Measurements from ENCODE around the gene THOC7.

The THOC7 gene

DNA sequence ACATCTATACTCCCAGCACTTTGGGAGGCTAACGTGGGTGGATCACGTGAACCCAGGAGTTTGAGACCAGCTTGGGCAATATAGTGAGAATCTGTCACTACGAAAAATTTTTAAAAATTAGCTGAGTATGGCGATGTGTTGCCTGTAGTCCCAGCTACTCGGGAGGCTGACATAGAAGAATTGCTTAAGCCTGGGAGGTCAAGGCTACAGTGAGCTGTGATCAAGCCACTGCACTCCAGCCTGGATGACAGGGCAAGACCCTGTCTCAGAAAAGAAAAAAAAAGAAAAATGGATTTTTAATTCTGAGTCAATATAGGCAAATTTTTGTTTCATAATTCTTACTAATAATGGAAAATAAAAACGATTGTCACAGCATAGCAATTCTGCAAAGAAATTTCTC lies 31.2 kb downstream of the THOC7 start:
- no peak for DNase-seq

DNA sequence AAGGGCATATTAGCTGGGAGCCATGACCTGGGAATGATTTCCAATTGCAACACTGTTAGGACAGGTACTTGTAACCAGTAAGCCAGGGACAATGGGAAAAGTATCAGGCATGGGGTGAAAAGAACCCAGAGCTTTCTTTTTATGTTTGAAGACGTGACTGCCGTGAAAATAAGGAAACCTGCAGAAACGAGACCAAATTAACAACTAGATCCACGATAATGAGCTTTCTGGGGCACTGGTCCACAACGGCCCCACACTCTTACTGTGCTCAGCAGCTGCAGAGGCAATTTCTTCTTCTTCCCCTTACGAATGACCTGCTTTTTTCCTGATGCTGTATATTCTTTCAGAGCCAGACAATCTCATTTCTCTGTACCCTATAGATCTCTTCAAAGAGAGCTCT lies 33.1 kb downstream of the THOC7 start:
- DNase-seq: no peak

DNA sequence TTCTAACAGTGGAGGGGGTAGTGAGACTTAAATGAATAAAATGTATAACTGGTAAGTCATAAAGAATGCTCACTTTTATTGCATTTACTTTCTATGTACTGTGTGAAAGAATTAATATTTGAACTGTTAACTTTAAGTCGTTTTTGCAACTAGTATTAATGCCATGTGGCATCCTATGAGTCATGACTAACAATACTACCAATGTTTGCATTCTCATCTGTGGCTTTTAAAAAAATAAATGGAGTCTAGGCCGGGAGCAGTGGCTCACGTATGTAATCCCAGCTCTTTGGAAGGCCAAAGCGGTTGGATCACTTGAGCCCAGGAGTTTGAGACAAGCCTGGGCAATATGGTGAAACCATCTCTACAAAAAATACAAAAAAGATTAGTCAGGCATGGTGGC lies 39.3 kb downstream of the THOC7 start:
- DNase-seq: no peak

DNA sequence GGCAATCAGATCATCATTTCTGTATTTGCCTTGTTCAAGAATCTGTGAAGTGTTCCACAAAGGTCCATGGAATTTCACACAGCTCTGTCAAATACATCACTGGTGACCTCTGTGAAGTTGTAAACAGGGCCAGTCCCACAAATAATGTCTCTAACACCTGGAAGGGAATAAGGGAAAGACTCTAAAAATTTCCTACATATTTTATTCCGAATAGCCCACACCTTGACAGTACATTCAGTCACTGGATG lies 44.5 kb downstream of the THOC7 start, which contains the start of gene C3orf49:
Gene C3orf49, plus strand, starts transcription at position 149 of the 248 bp plus-strand sequence. CDS start 173 bp downstream, outside the sequence.
- DNase-seq: no peak

DNA sequence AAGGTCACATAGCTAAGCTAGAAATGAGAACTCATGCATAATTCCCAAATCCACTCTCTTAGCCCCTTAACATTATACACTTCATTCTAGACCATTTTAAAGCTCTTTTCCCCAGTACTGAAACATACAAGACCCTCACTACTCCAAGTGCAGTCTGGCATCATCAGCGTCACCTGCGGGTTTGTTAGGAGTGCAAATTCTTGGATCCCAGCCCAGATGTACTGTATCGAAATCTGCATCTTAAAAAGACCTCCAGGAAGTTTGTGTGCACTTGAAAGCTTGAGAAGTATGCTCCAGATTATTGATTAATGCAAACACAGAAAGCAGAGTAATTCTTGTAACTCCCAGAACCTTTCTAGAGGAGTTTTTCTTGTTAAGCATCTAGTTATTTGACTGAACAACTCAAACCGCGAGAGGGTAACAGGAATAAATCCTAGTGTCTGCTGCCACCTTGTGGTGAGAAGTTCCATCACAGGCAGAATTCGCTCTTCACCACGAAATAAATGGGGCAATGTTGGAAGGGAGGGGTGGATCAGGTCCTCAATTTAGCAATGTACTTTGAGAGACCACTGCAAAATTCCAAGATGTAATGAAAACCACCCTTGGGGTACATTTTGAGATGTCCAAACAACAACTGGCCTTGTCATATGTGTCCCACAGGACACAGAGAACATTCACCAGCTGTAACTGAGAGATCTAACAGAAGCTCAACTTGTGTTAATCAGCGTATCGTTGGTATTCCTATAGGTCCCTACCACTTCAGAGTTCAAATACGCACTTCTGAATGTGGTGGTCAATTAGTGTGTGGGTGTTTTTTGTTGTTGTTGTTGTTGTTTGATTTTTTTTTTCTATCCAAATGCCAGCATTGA lies 45.1 kb downstream of the THOC7 start:
- peak; percentile 54 for DNase-seq

DNA sequence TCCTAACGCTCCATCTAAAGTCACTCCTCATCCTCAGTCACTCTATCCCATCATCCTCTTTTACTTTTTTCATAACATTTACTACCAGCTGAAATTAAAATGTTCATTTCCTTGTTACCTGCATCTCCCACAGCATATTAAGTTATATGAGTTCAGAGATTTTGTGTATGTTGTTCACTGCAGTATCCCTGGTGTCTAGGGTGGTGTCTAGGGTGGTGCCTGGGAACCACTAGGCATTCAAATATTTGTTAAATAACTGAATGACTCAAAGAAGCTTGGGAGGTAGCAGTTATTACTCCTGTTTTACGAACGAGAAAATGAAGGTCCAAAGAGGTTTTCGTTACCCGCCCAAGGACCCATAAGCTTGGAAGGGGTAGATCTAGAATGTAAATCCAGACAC lies 46.4 kb downstream of the THOC7 start:
- no peak for DNase-seq

DNA sequence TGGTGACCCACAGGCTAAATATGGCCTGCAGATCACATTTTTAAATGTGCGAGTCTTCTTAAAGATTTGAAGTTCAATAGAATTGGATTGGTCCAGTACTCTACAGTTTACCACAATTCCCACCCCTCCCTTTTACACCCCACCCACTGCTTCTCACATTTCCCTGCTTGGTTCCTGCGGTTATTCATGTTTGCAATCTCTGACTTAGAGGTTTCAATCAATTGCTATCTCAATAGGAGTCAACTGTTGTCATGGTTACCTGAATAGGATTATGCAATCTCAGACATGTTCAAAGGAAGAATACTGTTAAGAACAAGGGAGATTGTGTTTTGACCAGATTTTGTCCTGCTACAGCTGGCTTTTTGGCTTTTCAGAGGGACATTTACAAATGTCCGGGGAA lies 49.4 kb downstream of the THOC7 start:
- DNase-seq: no peak

DNA sequence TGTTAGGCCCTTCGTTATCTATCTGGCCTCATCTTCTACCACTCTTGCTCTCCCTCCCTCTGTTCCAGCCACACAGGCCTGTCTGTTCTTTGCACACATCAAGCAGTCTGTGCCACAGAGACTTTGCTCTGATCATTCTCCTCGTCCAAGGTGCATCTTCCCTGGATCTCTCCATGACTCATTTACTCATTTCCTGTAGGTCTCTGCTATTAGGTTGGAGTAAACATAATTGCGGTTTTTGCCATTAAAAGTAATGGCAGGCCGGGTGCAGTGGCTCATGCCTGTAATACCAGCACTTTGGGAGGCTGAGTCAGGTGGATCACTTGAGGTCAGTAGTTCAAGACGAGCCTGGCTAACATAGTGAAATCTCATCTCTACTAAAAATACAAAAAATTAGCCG lies 54.0 kb downstream of the THOC7 start:
- DNase-seq: no peak

DNA sequence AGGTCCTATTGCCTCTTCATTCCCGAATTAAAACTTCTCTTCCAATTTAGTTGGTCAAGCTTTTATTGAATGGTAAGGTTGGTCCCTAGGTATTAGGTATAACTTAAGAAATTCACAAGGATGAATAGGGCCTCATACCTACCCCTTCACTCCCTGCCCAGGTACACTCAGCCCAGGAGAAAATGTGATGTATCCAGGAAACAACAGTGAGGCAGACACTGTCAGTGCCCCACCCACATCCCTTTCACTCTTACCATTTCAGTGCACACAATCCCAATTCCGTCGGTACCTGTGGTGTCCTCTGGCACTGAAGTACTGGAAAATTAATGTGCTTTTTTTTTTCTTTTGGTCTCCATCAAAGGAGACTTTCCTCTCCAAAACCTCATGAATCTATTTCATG lies 55.0 kb downstream of the THOC7 start:
- no peak for DNase-seq

DNA sequence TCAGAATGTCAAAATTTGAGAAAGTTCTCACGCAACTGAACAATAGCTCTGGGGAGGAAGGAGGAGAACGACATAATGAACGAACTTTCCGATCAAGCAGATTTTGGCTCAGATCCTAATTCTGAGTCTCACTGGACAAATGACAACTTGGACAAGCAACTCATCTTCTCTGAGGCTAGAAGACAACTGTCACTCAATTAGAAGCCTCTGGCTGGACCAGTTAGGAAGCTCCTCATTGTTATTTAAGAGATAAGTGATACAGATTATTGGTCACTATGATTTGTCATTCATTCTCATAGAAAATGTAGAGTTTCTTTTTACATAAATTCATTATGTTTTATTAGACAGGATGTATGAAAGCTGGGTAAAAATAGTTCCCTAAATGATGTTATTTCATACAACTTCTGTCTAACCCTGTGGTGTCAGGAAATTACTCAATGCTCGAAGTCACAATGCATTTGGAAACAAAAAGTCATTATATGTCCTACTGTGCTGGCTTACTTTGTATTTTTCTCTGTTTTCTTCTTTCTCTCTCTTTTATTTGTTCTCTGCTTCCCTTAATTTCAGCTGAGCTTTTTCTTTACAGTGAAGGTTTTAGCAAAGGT lies 55.5 kb downstream of the THOC7 start:
- no peak for DNase-seq

DNA sequence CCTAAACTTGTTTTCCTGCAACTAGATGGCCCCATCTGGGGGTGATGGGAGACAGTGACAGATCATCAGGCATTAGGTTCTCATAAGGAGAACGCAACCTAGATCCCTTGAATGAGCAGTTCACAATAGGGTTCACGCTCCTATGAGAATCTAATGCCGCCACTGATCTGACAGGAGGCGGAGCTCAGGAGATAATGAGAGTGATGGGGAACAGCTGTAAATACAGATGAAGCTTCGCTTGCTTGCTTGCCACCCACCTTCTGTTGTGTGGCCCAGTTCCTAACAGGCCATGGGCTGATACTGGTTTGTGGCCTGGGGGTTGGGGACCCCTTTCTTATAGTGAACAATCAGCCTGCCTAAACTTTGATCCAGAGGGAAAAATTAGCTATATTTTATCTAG lies 59.7 kb downstream of the THOC7 start:
- no peak for DNase-seq

DNA sequence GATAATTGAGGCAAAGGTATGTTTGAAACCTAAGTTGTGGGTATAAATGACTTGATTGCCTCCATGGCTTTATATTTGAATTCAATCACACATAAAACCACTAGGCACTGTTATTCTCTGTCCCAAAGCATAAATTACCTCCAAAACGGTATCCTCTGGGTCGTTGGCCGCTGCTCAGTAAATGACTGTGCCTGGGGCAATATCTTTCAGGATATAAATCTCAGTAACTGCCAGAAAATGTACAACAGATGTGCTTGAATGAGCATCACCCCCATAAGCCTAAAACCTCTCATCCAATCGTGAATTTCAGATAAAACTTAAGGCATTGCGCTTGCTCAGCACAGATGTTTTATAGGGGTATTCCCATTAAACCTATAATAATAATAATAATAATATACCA lies 63.5 kb downstream of the THOC7 start:
- no peak for DNase-seq

DNA sequence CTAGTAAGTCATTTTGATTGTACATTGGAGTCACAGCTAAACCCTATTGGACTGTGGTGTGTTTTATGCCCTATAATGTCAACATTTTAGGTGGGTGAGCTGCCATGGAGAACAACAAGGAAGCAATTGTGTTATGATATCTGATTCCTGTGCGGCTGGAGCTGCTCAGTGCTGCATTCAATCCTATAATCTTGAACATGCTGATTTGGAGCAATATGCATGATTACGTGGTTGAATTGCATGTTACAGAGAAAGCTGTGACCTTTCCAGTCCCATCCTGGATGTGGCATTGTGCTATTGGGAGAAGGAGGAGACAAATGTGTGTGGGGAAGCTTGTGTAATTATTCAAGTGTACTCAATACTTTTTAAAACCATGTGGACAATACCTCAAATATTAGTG lies 64.7 kb downstream of the THOC7 start:
- DNase-seq: no peak

DNA sequence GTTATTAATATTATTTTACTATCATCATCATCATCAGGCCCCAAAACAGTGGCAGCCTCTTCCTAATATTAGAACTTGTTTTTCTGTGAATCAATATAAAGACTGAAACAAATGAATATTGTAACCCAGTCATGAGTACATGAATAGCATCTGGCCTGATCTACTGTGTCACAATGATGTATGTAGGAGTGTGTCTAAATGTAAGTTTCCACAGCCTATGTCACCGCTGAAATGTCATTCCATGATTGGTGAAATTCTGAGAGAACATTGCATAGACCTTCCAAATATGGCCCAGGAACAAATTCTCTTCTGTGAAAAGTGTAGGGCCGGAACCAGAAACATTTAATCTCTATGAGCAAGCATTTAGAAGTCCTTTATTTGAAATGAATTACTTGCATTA lies 65.1 kb downstream of the THOC7 start:
- DNase-seq: no peak

DNA sequence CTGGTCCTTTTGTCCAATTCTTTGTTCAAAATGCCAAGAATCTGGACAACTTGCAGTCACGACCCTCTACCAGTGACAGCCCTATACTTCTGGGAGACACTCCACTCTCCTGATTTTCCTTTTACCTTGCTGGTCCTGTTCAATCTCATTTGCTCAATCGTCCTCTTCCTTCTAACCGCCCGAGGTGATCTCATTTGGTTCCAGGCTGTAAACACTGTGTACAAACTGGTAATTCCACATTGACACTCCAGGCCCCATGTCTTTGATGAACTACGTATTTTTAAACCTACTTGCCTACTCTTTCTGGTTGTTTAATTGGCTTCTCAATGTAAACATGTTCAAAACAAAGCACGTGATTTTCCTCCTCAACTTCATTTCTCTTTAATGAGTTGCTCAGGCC lies 68.2 kb downstream of the THOC7 start:
- DNase-seq: no peak

DNA sequence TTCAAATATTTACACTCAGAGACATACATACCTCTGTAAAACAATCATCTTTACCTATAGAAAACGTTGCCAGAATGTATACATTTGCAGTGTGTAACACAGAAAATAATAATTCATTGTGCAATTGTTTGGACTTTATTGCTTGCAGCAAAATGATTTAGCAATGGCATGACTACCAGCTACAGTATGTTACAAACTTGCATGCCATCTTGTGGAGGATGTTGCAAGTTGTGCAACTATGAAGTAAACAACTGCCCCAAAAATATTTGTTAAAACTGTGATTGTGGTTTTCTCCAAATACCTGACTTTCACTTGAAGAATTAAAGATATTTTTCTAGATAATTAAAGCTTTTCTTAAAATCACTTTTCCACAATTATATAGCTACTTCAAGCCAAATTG lies 71.6 kb downstream of the THOC7 start:
- DNase-seq: no peak
